ENCODE results near the gene PARP1.
"Not testable (repeated sequence)": the region's sequence is repeated elsewhere in the genome, so short reads cannot be mapped to it uniquely, and the experiment has no call there.

Gene PARP1

DNA sequence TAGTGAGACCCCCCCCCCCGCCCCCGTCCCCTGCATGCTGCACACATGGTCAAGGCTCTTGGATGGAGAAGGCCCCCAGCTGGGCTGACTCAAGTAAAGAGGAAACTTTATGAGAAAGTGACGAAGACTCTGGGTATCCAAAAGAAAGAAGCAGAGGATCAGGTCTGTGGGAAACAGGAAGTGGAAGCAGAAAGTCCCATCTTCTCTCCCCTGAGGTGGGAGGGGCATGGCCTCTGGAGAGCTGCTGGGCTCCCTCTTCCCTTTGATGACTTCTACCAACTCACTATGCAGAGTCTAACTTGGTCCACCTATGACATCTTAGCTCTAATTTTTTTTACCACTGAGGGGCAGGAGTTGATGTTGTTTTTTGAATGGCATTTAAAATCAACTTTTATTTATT is 56.2 kb downstream of the PARP1 start:
- DNase-seq (ENCODE audit: low read depth in 2 of 2): no peak

DNA sequence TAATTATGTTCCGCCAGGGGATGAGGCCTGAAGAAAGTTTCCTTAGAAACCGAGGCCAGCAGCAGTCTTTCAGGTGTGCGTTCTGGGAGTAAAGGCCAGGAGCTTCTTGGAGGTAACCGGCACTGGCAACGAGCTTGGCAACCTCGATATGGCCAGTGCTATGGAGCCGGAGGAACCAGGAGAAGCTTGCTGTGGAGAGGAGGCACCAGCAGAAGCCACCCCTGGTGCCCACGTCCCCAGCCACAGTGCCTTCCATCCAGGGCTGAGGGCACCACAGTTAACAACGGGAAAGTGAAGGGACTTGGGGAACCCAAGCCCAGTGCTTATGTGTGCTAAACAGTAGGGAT is 57.4 kb downstream of the PARP1 start:
- DNase-seq (ENCODE audit: low read depth in 2 of 2): no peak

DNA sequence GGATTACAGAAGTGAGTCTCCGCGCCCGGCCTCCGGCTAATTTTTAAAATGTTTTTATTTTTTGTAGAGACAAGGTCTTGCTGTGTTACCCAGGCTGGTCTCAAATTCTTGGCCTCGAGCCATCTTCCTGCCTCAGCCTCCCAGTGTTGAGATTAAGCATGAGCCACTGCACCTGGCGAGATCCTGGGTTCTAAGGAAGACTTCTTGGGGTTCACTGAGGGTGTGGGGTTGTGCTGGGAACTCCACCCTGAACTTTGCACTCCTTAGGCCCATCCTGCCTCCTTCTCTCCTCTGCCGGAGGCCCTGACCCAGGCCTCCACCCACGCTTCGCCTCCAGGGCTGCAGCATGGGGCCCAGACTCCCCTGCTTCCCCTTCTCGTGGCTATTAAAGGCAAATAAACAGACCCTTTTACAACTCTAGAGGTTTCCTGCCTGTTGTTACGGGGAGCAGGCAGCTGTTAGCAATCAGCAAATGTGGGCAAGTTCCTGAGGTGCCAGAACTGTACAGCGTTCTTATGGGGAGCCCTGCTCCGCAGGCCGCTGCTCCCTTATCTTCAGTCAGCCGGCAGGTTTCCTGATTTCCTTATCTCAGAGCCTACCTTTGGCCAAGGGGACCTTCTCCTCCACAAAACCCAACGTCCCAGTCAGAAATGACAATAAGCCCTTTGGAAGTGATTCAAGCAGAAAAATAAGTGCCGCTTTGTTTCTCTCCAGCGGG is 57.9 kb downstream of the PARP1 start:
- no peak for DNase-seq (ENCODE audit: low read depth in 2 of 2)

DNA sequence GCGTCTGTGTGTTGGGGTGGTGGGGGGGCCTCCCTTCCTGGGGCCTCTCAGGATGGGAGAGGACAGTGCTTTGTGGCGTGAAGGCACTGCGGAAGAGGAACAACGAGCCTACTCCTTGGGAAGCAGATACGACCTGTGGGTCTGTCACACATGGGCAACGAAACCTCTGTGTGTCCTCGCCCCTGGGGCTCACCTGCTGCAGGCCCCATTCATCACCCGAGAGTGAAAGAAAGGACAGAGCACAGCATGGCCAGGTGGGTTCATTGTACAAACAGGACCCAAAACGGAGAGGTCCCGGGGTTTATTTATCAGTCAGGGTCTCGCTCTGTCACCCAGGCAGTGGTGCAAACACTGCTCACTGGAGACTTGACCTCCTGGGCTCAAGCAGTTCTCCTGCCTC is 58.8 kb downstream of the PARP1 start:
- no peak for DNase-seq (ENCODE audit: low read depth in 2 of 2)

DNA sequence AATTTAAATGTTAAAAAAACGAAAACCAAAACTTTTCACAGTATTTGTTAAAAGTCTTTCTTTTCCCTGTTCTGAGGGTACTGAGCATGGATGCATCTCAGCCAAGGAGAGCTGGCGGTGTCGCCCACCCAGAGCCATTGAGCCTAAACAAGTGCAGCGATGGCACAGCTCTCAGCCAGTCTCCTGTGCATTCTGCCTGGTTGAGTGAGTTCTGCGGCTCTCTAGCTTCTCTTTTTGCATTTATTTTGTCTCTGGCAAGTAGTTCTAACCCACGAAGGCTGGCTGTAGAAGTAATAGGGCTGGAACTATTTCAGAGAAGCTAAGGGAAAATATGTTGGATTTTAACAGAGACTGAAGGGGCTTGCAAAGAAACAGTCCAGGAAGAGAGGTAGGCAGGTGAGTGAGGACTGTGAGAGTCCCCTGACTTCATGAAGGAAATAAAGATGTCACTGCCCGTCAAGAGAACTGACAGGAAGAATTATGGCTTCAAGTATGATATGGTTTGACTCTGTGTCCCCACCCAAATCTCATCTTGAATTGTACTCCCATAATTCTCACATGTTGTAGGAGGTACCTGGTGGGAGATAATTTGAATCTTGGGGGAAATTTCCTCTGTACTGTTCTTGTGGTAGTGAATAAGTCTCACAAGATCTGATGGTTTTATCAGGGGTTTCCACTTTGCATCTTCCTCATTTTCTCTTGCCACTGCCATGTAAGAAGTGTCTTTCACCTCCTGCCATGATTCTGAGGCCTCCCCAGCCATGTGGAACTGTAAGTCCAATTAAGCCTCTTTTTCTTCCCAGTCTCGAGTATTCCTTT is 63.2 kb downstream of the PARP1 start:
- no peak for DNase-seq (ENCODE audit: low read depth in 2 of 2)

DNA sequence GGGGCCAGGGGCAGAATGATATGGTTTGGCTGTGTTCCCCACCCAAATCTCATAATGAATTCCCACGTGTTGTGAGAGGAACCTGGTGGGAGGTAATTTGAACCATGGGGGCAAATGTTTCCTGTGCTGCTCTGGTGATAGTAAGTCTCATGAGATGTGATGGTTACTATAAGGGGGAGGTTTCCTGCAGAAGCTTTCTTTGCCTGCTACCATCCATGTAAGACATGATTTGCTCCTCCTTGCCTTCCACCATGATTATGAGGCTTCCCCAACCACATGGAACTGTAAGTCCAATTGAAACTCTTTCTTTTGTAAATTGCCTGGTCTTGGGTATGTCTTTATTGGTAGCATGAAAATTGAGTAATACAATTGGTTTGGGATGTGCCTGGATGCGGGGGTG is 65.2 kb downstream of the PARP1 start:
- DNase-seq (ENCODE audit: low read depth in 2 of 2): no peak

DNA sequence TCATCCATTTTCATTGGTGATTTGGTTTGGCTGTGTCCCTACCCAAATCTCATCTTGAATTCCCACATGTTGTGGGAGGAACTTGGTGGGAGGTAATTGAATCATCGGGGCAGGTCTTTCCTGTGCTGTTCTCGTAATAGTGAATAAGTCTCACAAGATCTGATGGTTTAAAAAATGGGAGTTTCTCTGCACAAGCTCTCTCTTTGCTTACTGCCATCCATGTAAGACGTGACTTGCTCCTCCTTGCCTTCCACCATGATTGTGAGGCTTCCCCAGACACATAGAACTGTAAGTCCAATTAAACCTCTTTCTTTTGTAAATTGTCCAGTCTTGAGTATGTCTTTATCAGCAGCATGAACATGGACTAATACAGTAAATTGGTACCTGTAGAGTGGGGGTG is 67.8 kb downstream of the PARP1 start:
- not testable (repeated sequence) for DNase-seq (ENCODE audit: low read depth in 2 of 2)

DNA sequence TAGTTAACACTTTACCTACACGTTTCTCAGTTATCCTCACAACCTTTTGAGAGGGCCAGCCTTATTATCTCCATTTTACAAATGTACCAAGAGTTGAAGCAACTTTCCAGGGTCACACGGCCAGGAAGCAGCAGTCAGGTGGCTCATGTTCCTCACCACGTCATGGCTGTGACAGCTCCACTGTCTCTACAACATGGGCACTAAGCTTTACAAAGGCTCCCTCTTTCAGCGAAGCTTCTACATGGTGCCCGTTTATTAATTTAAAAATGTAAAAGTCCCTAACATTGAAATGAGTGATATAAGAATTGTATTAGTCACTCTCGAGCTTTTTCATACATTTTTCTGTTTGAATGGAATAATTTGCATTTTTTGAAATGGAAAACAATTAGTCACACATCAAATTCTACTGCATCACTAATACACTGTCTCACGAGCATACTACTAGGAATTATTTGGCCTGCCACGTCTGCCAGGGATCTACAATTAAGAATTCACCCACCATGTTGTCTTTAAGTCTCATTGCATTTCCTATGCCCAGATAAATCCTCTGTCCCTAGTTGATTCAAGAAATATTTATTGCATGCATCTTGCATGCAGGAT is 70.5 kb downstream of the PARP1 start:
- no peak for DNase-seq (ENCODE audit: low read depth in 2 of 2)

DNA sequence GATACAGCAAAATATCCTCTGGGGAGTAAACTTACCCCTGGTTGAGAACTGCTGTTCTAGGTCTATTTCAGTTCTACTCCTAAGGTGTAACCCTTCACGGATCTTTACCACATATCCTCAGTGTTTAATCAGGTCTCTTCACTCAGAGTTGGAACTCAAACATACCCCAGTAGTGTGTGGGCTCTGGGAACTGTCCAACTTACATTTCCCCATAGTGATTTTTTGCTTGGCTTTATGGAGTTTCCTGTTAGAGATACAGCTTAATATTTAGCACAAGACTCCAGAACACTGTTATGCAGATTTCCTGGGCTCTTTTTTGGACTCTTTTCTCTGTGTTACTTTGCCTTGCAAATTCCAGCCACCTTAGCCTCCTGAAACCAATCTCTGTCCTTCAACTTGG is 72.2 kb downstream of the PARP1 start:
- no peak for DNase-seq (ENCODE audit: low read depth in 2 of 2)

DNA sequence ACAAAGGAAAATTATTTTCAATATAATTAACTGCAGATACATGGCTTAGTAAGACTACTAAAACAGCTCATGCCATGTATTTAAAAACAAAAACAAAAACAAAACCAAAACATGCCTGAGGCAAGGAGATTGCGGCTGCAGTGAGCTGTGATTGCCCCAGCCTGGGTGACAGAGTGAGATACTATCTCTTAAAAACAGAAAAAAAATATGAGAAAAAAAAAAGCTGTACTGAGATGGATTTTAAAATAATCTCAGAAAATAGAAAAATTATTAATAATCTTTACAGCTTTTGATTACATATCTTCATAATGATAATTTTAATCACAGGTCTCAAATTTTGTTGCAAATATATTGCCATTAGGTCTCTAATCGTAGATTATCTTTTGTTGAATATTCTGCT is 74.9 kb downstream of the PARP1 start:
- no peak for DNase-seq (ENCODE audit: low read depth in 2 of 2)

DNA sequence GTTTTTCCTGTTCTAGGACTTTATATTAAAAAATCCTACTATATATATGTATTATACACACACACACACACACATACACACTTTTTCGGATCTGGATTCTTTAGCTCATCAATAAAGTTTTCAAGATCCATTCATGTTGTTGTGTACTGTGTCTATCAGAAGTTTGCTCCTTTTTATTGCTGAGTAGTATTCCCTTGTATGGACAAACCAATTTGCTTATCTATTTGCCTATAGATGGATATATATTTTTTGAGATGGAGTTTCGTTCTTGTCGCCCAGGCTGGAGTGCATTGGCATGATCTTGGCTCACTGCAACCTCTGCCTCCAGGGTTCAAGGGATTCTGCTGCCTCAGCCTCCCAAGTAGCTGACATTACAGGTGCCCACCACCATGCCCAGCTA is 78.7 kb downstream of the PARP1 start:
- no peak for DNase-seq (ENCODE audit: low read depth in 2 of 2)

DNA sequence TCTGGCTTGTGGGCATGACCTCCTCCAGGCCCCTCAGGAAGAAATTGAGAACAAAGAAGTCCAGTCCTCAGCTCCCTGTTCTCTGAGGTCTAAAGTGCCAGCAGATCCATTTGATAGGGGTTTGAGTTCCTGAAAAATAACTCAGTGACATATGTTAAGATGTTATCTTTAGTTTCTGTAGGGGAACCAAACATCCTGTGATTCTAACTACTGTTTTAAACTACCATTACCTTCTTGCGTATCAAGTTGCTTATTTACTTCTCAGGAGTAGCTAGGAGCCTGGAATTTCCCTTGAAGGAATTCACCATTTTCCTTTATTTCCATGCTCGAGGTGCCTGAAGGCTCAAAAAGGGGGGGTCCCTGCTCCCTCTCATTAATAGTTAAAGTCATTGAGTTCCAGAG is 80.1 kb downstream of the PARP1 start:
- no peak for DNase-seq (ENCODE audit: low read depth in 2 of 2)

DNA sequence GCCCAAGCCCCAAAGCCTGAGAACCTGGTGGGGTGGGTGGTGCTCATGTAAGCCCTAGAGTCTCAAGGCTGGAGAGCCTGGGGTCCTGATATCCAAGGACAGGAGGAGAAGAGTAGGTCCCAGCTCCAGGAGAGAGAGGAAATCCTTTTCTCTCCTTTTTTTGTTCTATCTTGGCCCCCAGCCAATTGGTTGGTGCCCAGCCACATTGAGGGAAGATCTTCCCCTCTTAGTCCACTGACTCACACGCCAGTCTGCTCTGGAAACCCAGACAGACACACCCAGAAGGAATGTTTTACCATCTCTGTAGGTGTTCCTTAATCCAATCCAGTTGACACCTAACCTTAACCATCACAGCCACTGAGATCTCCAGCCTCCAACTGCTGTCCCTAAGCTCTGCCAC is 82.7 kb downstream of the PARP1 start:
- no peak for DNase-seq (ENCODE audit: low read depth in 2 of 2)

DNA sequence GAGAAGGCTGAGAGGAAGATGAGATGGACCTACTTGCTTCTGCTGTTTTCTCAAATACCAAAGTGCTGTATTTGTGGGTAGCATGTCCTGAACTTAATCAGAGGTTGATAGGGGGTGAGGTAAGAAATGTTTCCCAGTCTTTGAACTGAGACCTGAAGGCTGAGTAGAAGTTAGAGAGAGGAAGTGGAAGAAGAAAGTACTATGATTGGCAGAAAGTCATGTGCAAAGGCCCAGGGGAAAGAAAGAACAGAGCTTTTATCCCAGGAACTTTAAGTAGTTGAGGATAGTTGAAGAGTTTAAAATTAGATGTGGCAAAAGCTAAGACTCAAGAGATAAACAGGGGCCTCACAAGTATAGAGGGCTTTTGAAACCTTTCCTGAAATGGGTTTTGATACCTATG is 83.4 kb downstream of the PARP1 start:
- no peak for DNase-seq (ENCODE audit: low read depth in 2 of 2)

DNA sequence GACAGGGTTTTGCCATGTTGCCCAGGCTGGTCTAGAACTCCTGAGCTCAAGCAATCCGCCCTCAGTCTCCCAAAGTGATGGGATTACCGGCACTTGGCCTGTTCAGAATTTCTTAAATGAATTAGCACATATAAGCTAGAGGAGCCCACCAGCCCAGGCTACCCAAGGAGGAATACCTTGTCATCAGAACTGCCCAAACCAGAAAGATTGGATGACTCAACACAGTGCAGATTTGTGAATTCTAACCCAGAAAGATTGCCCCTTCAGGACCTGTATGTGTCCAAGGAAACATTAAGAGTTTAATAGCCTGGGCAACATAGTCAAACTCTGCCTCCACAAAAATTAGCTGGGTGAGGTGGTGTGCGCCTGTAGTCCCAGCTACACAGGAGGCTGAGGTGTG is 84.9 kb downstream of the PARP1 start:
- DNase-seq (ENCODE audit: low read depth in 2 of 2): no peak

DNA sequence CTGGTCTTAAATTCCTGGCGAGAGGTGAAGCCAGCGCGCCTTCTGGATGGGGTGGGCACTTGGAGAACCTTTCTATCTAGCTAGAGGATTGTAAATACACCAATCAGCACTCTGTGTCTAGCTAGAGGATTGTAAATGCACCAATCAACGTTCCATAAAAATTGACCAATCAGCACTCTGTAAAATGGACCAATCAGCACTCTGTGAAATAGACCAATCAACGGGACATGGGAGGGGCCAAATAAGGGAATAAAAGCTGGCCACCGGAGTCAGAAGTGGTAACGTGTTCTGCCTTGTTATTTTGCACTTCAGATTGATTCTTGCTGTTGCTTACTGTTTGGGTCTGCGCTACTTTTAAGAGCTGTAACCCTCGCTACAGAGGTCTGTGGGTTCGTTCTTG is 87.0 kb downstream of the PARP1 start:
- DNase-seq (ENCODE audit: low read depth in 2 of 2): no peak

DNA sequence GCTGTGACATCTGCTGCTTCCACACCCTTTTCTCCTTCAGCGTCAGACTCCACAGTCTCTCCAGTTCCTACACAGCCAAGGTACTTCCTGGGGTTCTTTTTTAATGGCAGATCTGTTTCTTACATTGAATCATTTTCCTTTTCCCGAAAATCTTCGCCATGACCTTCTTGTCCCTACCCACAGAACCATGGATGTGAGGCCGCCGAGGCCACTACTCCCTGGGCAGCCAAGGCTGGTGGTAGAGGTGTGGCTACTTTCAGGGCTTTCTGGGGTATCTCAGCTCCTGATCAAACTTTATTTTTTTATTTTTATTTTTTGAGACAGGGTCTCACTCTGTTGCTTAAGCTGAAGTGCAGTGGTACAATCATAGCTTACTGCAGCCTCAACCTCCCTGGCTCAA is 89.4 kb downstream of the PARP1 start:
- no peak for DNase-seq (ENCODE audit: low read depth in 2 of 2)

DNA sequence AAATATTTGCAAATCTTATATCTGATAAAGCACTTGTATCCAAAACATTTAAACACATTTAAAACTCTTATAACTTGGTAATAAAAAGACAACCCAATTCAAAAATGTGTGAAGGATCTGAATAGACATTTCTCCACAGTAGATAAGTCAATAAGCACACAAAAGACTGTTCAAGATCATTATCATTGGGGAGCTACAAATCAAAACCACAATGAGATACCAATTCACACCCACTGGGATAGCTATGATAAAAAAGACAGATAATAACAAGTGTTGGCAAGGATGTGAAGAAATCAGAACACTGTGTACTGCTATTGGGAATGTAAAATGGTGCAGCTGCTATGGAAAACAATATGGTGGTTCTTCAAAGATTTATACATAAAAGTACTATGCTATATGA is 93.8 kb downstream of the PARP1 start:
- DNase-seq (ENCODE audit: low read depth in 2 of 2): no peak

DNA sequence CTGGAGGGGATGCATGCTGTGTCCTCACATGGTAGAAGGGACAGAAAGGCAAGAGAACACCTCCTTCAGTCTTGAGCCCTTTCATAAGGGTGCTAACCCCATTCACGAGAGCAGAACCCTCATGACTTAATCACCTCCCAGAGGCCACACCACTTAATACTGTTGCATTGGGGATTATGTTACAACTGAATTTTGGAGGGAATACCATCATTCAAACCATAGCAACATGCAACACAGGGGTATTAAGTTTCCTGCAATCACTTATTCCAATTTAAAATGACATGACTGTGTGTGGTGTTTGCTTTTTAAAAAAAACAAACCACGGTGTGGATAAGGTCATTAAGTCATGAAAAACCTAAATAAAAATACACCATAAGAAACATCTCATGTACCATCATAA is 95.8 kb downstream of the PARP1 start:
- DNase-seq (ENCODE audit: low read depth in 2 of 2): no peak

DNA sequence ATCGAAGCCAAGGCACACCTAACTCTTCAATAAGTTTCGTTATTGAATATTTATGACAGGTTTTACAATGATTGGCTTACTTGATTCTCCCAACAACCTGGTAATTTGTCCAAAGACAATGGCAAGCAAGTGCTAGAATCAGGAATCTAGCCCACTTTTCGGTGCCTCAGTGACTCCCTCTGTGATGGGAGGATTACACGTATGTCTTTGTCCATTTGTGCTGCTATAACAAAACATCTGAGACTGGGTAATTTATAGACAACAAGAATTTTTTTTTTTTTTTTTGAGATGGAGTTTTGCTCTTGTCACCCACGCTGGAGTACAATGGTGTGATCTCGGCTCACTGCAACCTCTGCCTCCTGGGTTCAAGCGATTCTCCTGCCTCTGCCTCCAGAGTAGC is 96.5 kb downstream of the PARP1 start:
- no peak for DNase-seq (ENCODE audit: low read depth in 2 of 2)

Data from stimulated activated CD4-positive, alpha-beta T cell treated with anti-CD3 and anti-CD28 coated beads, Interleukin-1b, Interleukin-23, amount 100 ng/mL, for 1 hour (primary cell).